Loucy (cell line): ENCODE data around the gene ANKRD1.

Experiments used
- H2AFZ ChIP-seq: fragments of 200-600 bp; sonication (generic); 2 replicates; pipeline ENCODE4 v1.6.0; 2016; ENCODE audit warnings: antibody characterized with exemption, mild to moderate bottlenecking, low read length, moderate library complexity
- H3F3A ChIP-seq: fragments of 200-600 bp; 2 replicates; pipeline ENCODE4 v1.6.0; 2016; ENCODE audit warnings: antibody characterized with exemption, low read depth, mild to moderate bottlenecking
- H3K27me3 ChIP-seq: fragments of 200-600 bp; sonication (generic); 2 replicates; pipeline ENCODE4 v1.6.1; 2014; ENCODE audit warnings: low read length, mild to moderate bottlenecking; ENCODE audit not compliant: insufficient read depth, poor library complexity, severe bottlenecking
- H3K36me3 ChIP-seq: fragments of 200-600 bp; sonication (generic); 2 replicates; pipeline ENCODE4 v1.6.1; 2016; ENCODE audit warnings: low read length; ENCODE audit not compliant: insufficient read depth
- H3K4me1 ChIP-seq: fragments of 200-600 bp; sonication (generic); 2 replicates; pipeline ENCODE4 v1.5.1; 2014; ENCODE audit warnings: low read length, mild to moderate bottlenecking; ENCODE audit not compliant: insufficient read depth, poor library complexity, severe bottlenecking
- H3K4me2 ChIP-seq: fragments of 200-600 bp; sonication (generic); 2 replicates; pipeline ENCODE4 v1.6.0; 2014; ENCODE audit warnings: antibody characterized with exemption, low read length, low read depth, mild to moderate bottlenecking; ENCODE audit not compliant: poor library complexity, severe bottlenecking
- H3K4me3 ChIP-seq: fragments of 200-600 bp; sonication (generic); 2 replicates; pipeline ENCODE4 v1.5.1; 2014; ENCODE audit warnings: low read length, mild to moderate bottlenecking, mixed read lengths; ENCODE audit not compliant: poor library complexity, severe bottlenecking
- H3K79me2 ChIP-seq: fragments of 200-600 bp; sonication (generic); 2 replicates; pipeline ENCODE4 v1.6.1; 2014; ENCODE audit warnings: low read length; ENCODE audit not compliant: insufficient read depth
- H3K9ac ChIP-seq: fragments of 200-600 bp; sonication (generic); 2 replicates; pipeline ENCODE4 v1.6.0; 2014; ENCODE audit warnings: mild to moderate bottlenecking, low read depth, low read length, moderate library complexity; ENCODE audit not compliant: poor library complexity, severe bottlenecking
- H3K9me2 ChIP-seq: fragments of 200-600 bp; sonication (generic); replicated peaks from 2 replicates; pipeline ENCODE4 v1.6.1; 2016; ENCODE audit warnings: low read depth, low read length, mixed read lengths
- H3K9me3 ChIP-seq: fragments of 200-600 bp; sonication (generic); 2 replicates; pipeline ENCODE4 v1.6.1; 2014; ENCODE audit warnings: mild to moderate bottlenecking, antibody characterized with exemption, low read length, low read depth; ENCODE audit not compliant: insufficient read depth
- H4K20me1 ChIP-seq: fragments of 200-600 bp; sonication (generic); 2 replicates; pipeline ENCODE4 v1.6.0; 2014; ENCODE audit warnings: antibody characterized with exemption, low read length, mild to moderate bottlenecking; ENCODE audit not compliant: insufficient read depth, poor library complexity, severe bottlenecking
- EZH2phosphoT487 ChIP-seq: fragments of 200-600 bp; IDR thresholded peaks from 2 replicates; pipeline ENCODE4 v1.6.1; 2018; ENCODE audit warnings: antibody characterized with exemption, mild to moderate bottlenecking, moderate library complexity, borderline replicate concordance
- TF ChIP-seq, protein P1 (sequence below): fragments of 200-600 bp; sonication (generic); conservative IDR thresholded peaks from 2 replicates; pipeline ENCODE4 v1.5.1; 2014; ENCODE audit warnings: mild to moderate bottlenecking, antibody characterized with exemption, low read length

ANKRD1 gene

GRCh38 chr10:90871279-90871765 is 49.6 kb downstream of the ANKRD1 start:
- H3K9me3 ChIP-seq: no peaks in the 10 kb centered on the region
- peak overlapping the region; percentile 98 for H2AFZ ChIP-seq
- H3F3A ChIP-seq: no peaks in the 10 kb centered on the region
- H3K36me3 ChIP-seq: peaks cover 9% of the 10 kb centered on the region; the same call in 1 of the 2 replicates
- H3K4me3 ChIP-seq: peak overlapping the region; percentile 87
- H3K9ac ChIP-seq: peak overlapping the region; percentile 83
- no peaks in the 10 kb centered on the region for H3K9me2 ChIP-seq
- H3K79me2 ChIP-seq: peaks cover 34% of the 10 kb centered on the region
- peaks cover 29% of the 10 kb centered on the region for H3K4me1 ChIP-seq
- peaks cover 13% of the 10 kb centered on the region for H4K20me1 ChIP-seq
- H3K27me3 ChIP-seq: peaks cover 6% of the 10 kb centered on the region
- peak overlapping the region; percentile 87 for H3K4me2 ChIP-seq
- TF ChIP-seq, protein P1, sequence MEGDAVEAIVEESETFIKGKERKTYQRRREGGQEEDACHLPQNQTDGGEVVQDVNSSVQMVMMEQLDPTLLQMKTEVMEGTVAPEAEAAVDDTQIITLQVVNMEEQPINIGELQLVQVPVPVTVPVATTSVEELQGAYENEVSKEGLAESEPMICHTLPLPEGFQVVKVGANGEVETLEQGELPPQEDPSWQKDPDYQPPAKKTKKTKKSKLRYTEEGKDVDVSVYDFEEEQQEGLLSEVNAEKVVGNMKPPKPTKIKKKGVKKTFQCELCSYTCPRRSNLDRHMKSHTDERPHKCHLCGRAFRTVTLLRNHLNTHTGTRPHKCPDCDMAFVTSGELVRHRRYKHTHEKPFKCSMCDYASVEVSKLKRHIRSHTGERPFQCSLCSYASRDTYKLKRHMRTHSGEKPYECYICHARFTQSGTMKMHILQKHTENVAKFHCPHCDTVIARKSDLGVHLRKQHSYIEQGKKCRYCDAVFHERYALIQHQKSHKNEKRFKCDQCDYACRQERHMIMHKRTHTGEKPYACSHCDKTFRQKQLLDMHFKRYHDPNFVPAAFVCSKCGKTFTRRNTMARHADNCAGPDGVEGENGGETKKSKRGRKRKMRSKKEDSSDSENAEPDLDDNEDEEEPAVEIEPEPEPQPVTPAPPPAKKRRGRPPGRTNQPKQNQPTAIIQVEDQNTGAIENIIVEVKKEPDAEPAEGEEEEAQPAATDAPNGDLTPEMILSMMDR: peak; percentile 40
- no peak for TF ChIP-seq EZH2phosphoT487

DNA sequence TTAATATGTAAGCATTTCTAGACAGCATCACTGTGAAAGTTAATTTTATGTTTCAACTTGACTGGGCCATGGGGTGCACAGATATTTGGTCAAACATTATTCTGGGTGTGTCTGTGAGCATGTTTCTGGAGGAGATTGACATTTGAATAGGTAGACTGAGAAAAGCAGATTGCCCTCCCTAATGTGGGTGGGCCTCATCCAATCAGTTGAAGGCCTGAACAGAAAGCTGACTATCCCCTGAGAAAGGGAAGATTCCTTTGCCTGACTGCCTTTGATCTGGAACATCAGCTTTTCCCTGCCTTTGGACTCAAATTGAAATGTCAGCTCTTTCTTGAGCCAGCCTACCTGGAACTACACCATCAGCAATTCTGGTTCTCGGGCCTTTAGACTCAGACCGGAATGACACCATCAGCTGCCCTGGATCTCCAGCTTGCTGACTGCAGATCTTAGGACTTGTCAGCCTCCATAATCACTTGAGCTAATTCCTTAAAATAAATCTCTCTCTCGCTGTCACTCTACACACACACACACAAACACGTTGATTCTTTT is 54.8 kb downstream of the ANKRD1 start:
- Histone ChIP-seq H3F3A (no peaks in the 10 kb centered on the region), H3K36me3 (no peaks in the 10 kb centered on the region), H3K9me3 (no peaks in the 10 kb centered on the region), H2AFZ (no peak overlapping the region), H3K27me3 (peaks cover 6% of the 10 kb centered on the region), H3K9ac (no peak overlapping the region), H3K9me2 (no peaks in the 10 kb centered on the region), H3K4me1 (no peaks in the 10 kb centered on the region), H4K20me1 (no peaks in the 10 kb centered on the region), H3K79me2 (no peaks in the 10 kb centered on the region), H3K4me3 (no peak overlapping the region), H3K4me2 (no peak overlapping the region)
- TF ChIP-seq, protein P1: no peak
- no peak for TF ChIP-seq EZH2phosphoT487

DNA sequence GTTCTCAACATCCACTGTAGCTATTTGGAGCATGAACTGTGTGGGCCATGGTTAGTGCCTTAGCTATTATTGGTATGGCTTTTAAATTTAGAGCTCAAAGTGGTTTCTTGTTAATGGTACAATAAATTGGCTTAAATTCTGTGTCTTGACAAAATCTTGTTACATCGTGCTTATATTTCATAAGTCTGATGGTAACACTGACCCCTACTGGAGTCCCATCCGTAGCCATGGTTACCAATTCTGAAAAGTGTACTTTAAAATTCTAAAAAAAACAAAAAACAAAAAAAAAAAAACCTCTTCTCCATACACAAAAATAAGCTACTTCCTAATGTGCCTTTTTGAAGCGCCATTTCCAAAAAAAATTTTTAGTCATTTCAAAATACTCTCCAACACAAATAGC is 55.5 kb downstream of the ANKRD1 start:
- Histone ChIP-seq H3K27me3 (peaks cover 6% of the 10 kb centered on the region), H3F3A (no peaks in the 10 kb centered on the region), H3K4me3 (no peak overlapping the region), H3K36me3 (no peaks in the 10 kb centered on the region), H3K4me1 (no peaks in the 10 kb centered on the region), H3K9me3 (no peaks in the 10 kb centered on the region), H3K9me2 (no peaks in the 10 kb centered on the region), H2AFZ (no peak overlapping the region), H3K4me2 (no peak overlapping the region), H3K9ac (no peak overlapping the region), H4K20me1 (no peaks in the 10 kb centered on the region), H3K79me2 (no peaks in the 10 kb centered on the region)
- TF ChIP-seq EZH2phosphoT487: no peak
- TF ChIP-seq, protein P1: peak; percentile 50
